Esophagus muscularis mucosa (tissue), 4 donors: ENCODE measurements around the gene VARS2. TPM values are rescaled to one million over a fixed set of nuclear protein-coding genes. Genes with fewer than 3 reads are reported as not detected.

Experiments used
- DNase-seq: peaks from one replicate; pipeline ENCODE4 v3.0.0-alpha.2; 2017; ENCODE audit errors: extremely low spot score
- H3K27ac ChIP-seq, 4 donors: fragments of 200-600 bp; sonication (generic); replicated peaks in 1 of 4; 1 replicate in 3 of 4; 2 replicates in 1 of 4; pipeline ENCODE4 v1.5.1; 2016 to 2019; ENCODE audit warnings: mild to moderate bottlenecking in 1 of 4
- H3K27me3 ChIP-seq, 4 donors: fragments of 200-600 bp; sonication (generic); one replicate each; pipeline versions ENCODE4 v1.5.1 to v1.6.0; 2016 to 2019
- H3K36me3 ChIP-seq, 4 donors: fragments of 200-600 bp; sonication (generic); one replicate each; pipeline ENCODE4 v1.5.1; 2016 to 2019
- H3K4me1 ChIP-seq, 4 donors: fragments of 200-600 bp; sonication (generic); one replicate each; pipeline ENCODE4 v1.5.1; 2016 to 2019
- H3K4me3 ChIP-seq, 4 donors: fragments of 200-600 bp; sonication (generic); 1 replicate in 2 of 4; 2 replicates in 2 of 4; pipeline ENCODE4 v1.5.1; 2016 to 2019; ENCODE audit warnings: mild to moderate bottlenecking in 4 of 4, moderate library complexity in 1 of 4
- H3K9me3 ChIP-seq, 4 donors: fragments of 200-600 bp; sonication (generic); 1 replicate in 3 of 4; 2 replicates in 1 of 4; pipeline ENCODE4 v1.5.1; 2016 to 2019
- CTCF ChIP-seq, 3 experiments: fragments of 200-600 bp in 2 of 3; fragments of 450-650 bp in 1 of 3; sonication (generic) in 2 of 3; IDR thresholded peaks; one replicate each; pipeline ENCODE4 v1.5.1; 2017 to 2019; ENCODE audit warnings: antibody characterized with exemption in 3 of 3, mild to moderate bottlenecking in 2 of 3, moderate library complexity in 1 of 3
- EP300 ChIP-seq: sonication (generic); formaldehyde crosslinking; IDR thresholded peaks from one replicate; pipeline ENCODE4 v1.6.1; 2017; ENCODE audit warnings: antibody characterized with exemption
- POLR2A ChIP-seq: fragments of 450-650 bp; IDR thresholded peaks from one replicate; pipeline ENCODE4 v1.6.1; 2017; ENCODE audit warnings: antibody characterized with exemption, moderate library complexity, mild to moderate bottlenecking, low read depth
- POLR2AphosphoS5 ChIP-seq, 2 donors: sonication (generic); formaldehyde crosslinking; IDR thresholded peaks; one replicate each; pipeline ENCODE4 v1.6.1; 2017; ENCODE audit warnings: antibody characterized with exemption in 2 of 2
- WGBS: methylation state at CpG from one replicate; pipeline ENCODE4 v1.1.5; 2018; 5-methylcytosine and 5-hydroxymethylcytosine counted together
- intact Hi-C: fragments of 100-400 bp; cut with DNase I; formaldehyde crosslinking; loops from one replicate; pipeline ENCODE4 v1.15.1; 2023
- total RNA-seq, 4 donors: library from RNA; depleted of rRNA; stranded (reverse); fragments of >200 nt; gene quantifications; one replicate each; pipeline versions ENCODE4 v1.1.0 to v1.2.1, GENCODE V29; 2016

Gene VARS2
- total RNA-seq, 4 donors from 2014 or later, result 6.6 to 16.9 (median 12.6) TPM

GRCh38 chr6:30935018-30935417, 21.0 kb downstream of the VARS2 start:
- no peaks in the 10 kb centered on the region for H3K9me3 ChIP-seq
- no peak for DNase-seq
- WGBS, result 35% methylated on average over 3 of the region's 3 CpGs
- H3K4me3 ChIP-seq, result no peak overlapping the region
- TF ChIP-seq EP300 (no peak), POLR2AphosphoS5 (IDR thresholded peaks at IDR 0.05) (no peak), CTCF (IDR thresholded peaks at IDR 0.05) (no peak), POLR2A (no peak)
- no peak overlapping the region for H3K27ac ChIP-seq
- H3K27me3 ChIP-seq, result peaks cover 0 to 26% (median 0%) of the 10 kb centered on the region in 4 donors
- intact Hi-C loops, result no loop called here
- H3K36me3 ChIP-seq, result no peaks in the 10 kb centered on the region
- H3K4me1 ChIP-seq, result peaks cover 0 to 10% (median 9%) of the 10 kb centered on the region in 4 donors

GRCh38 chr6:30937265-30937664, 23.2 kb downstream of the VARS2 start:
- Histone ChIP-seq H3K36me3 (no peaks in the 10 kb centered on the region), H3K27me3 (peaks cover 0 to 43% (median 0%) of the 10 kb centered on the region in 4 donors), H3K4me3 (no peak overlapping the region), H3K9me3 (no peaks in the 10 kb centered on the region), H3K4me1 (peaks cover 3 to 13% (median 10%) of the 10 kb centered on the region in 4 donors), H3K27ac (no peak overlapping the region)
- intact Hi-C loops, result no loop called here
- WGBS, result 90% methylated on average over 6 of the region's 6 CpGs
- DNase-seq, result no peak
- TF ChIP-seq CTCF (IDR thresholded peaks at IDR 0.05), result no peak
- TF ChIP-seq EP300, result no peak
- TF ChIP-seq POLR2AphosphoS5 (IDR thresholded peaks at IDR 0.05), result no peak
- TF ChIP-seq POLR2A, result no peak

GRCh38 chr6:30938730-30939129, 24.7 kb downstream of the VARS2 start:
- no peak overlapping the region for H3K27ac ChIP-seq
- H3K27me3 ChIP-seq, result peaks cover 0 to 55% (median 0%) of the 10 kb centered on the region in 4 donors
- H3K4me3 ChIP-seq, result no peak overlapping the region
- H3K9me3 ChIP-seq, result no peaks in the 10 kb centered on the region
- H3K4me1 ChIP-seq, result peaks cover 10 to 22% (median 19%) of the 10 kb centered on the region in 4 donors
- intact Hi-C loops, result no loop called here
- DNase-seq, result no peak
- no peaks in the 10 kb centered on the region for H3K36me3 ChIP-seq
- WGBS, result 82% methylated on average over 3 of the region's 4 CpGs
- no peak for TF ChIP-seq EP300
- TF ChIP-seq CTCF (IDR thresholded peaks at IDR 0.05), result no peak
- no peak for TF ChIP-seq POLR2AphosphoS5 (IDR thresholded peaks at IDR 0.05)
- TF ChIP-seq POLR2A, result no peak

- H3K27ac ChIP-seq, result no peak overlapping the region
- H3K36me3 ChIP-seq, result no peaks in the 10 kb centered on the region
- no peak for DNase-seq
- intact Hi-C loops, result no loop called here
- TF ChIP-seq EP300, result no peak
- no peak for TF ChIP-seq POLR2AphosphoS5 (IDR thresholded peaks at IDR 0.05)
- no peak for TF ChIP-seq CTCF (IDR thresholded peaks at IDR 0.05)
- no peak for TF ChIP-seq POLR2A
- H3K4me3 ChIP-seq, result no peak overlapping the region
- peaks cover 10 to 22% (median 19%) of the 10 kb centered on the region in 4 donors for H3K4me1 ChIP-seq
- H3K27me3 ChIP-seq, result peaks cover 0 to 55% (median 0%) of the 10 kb centered on the region in 4 donors
- H3K9me3 ChIP-seq, result no peaks in the 10 kb centered on the region
- WGBS, result 59% methylated on average over 3 of the region's 3 CpGs
Observed at GRCh38 chr6:30939473-30939872, 25.4 kb downstream of the VARS2 start.

GRCh38 chr6:30940361-30940986, 26.4 kb downstream of the VARS2 start, which contains the start of gene MUCL3:
Gene MUCL3 (plus strand): TSS chr6:30940973. CDS start chr6:30941000, 27 bp downstream.
- DNase-seq, result no peak
- no peaks in the 10 kb centered on the region for H3K36me3 ChIP-seq
- H3K9me3 ChIP-seq, result no peaks in the 10 kb centered on the region
- WGBS, result 84% methylated on average over 15 of the region's 16 CpGs
- intact Hi-C loops, result no loop called here
- H3K27ac ChIP-seq, result no peak within 1 kb of the TSS
- peaks cover 10 to 22% (median 19%) of the 10 kb centered on the region in 4 donors for H3K4me1 ChIP-seq
- H3K4me3 ChIP-seq, result no peak within 1 kb of the TSS
- no peak for TF ChIP-seq EP300
- no peak for TF ChIP-seq POLR2AphosphoS5 (IDR thresholded peaks at IDR 0.05)
- TF ChIP-seq CTCF (IDR thresholded peaks at IDR 0.05), result no peak
- no peak for TF ChIP-seq POLR2A
- H3K27me3 ChIP-seq, result peaks cover 0 to 55% (median 0%) of the 10 kb centered on the region in 4 donors
